Transverse colon (tissue), 4 donors: ENCODE results near the gene PPP1CA. TPM values are rescaled to one million over a fixed set of nuclear protein-coding genes. Genes with fewer than 3 reads are reported as not detected.

ENCODE experiments used
- DNase-seq: peaks from one replicate; pipeline ENCODE4 v3.0.0-alpha.2; 2019
- H3K27ac ChIP-seq, 4 donors: fragments of 200-600 bp; sonication (generic); 2 replicates each; pipeline ENCODE4 v1.5.1; 2016 to 2018; ENCODE audit warnings: inconsistent platforms in 4 of 4
- H3K27me3 ChIP-seq: fragments of 200-600 bp; sonication (generic); 2 replicates; pipeline ENCODE4 v1.5.1; 2017; ENCODE audit warnings: inconsistent platforms
- H3K36me3 ChIP-seq, 4 donors: fragments of 200-600 bp; sonication (generic); 2 replicates each; pipeline ENCODE4 v1.5.1; 2017 to 2019; ENCODE audit warnings: inconsistent platforms in 4 of 4
- H3K4me1 ChIP-seq, 4 donors: fragments of 200-600 bp; sonication (generic); 2 replicates each; pipeline ENCODE4 v1.5.1; 2017 to 2020; ENCODE audit warnings: inconsistent platforms in 4 of 4
- H3K4me3 ChIP-seq, 4 donors: fragments of 200-600 bp; sonication (generic); 1 replicate in 1 of 4; 2 replicates in 3 of 4; pipeline versions ENCODE4 v1.5.1 to v1.6.1; 2017 to 2019; ENCODE audit warnings: inconsistent platforms in 4 of 4
- H3K9me3 ChIP-seq, 2 donors: fragments of 200-600 bp; sonication (generic); 2 replicates each; pipeline ENCODE4 v1.5.1; 2017 to 2019; ENCODE audit warnings: inconsistent platforms in 2 of 2
- CTCF ChIP-seq, 5 experiments: fragments of 200-600 bp in 3 of 5; fragments of 450-650 bp in 2 of 5; sonication (generic) in 3 of 5; IDR thresholded peaks; 1 replicate in 2 of 5; 2 replicates in 3 of 5; pipeline ENCODE4 v1.5.1; 2016 to 2017; ENCODE audit warnings: antibody characterized with exemption in 5 of 5, inconsistent platforms in 3 of 5, mild to moderate bottlenecking in 2 of 5, moderate library complexity in 1 of 5
- EP300 ChIP-seq: sonication (generic); formaldehyde crosslinking; IDR thresholded peaks from one replicate; pipeline ENCODE4 v1.6.1; 2017; ENCODE audit warnings: antibody characterized with exemption, low read depth
- POLR2A ChIP-seq: fragments of 450-650 bp; IDR thresholded peaks from one replicate; pipeline ENCODE4 v1.6.1; 2016; ENCODE audit warnings: antibody characterized with exemption, mild to moderate bottlenecking, moderate library complexity
- POLR2AphosphoS5 ChIP-seq, 3 donors: sonication (generic); formaldehyde crosslinking; IDR thresholded peaks; one replicate each; pipeline ENCODE4 v1.6.1; 2016; ENCODE audit warnings: antibody characterized with exemption in 3 of 3
- WGBS, 2 donors: methylation state at CpG; one replicate each; pipeline ENCODE4 v1.1.5; 2018; ENCODE audit warnings: low coverage in 1 of 2; 5-methylcytosine and 5-hydroxymethylcytosine counted together
- in situ Hi-C, 4 donors: fragments of 200-750 bp; cut with MboI; loops; one replicate each; pipeline versions ENCODE4 v1.15.0 to v1.15.1; 2017; ENCODE audit warnings: low sequenced_read_pairs in 3 of 4, low pct_ligation_motif_present in 1 of 4, low pct_unique_long_range_greater_than_20kb in 1 of 4
- intact Hi-C: fragments of 100-400 bp; cut with DNase I; formaldehyde crosslinking; loops from one replicate; pipeline ENCODE4 v1.15.1; 2023; ENCODE audit warnings: low total_unique reads
- total RNA-seq, 4 donors: library from RNA; depleted of rRNA; stranded (reverse); fragments of >200 nt; gene quantifications; one replicate each; pipeline ENCODE4 v1.1.0, GENCODE V29; 2016

PPP1CA gene
- 100 to 1,000 TPM in 3 of 4 donors, 10 to 100 TPM in 1; 83.0 to 251 (median 163) TPM for total RNA-seq

- H3K4me3 ChIP-seq, result peak within 1 kb of the TSS; percentile 64 to 98 (median 92)
- TF ChIP-seq EP300, result no peak
- TF ChIP-seq CTCF (IDR thresholded peaks at IDR 0.05), result peak in 4 of 5 experiments; percentile 2 to 66 (median 42)
- TF ChIP-seq POLR2A, result peak; percentile 79
- TF ChIP-seq POLR2AphosphoS5 (IDR thresholded peaks at IDR 0.05), result peak; percentile 83 to 92 (median 89)
- intact Hi-C loops, result loop anchor here (1.0 to 5.0 kb wide), 2 partner anchors 81 to 105 kb away; partner anchors contain the start of gene AIP
- peaks cover 20 to 38% (median 30%) of the 10 kb centered on the region in 4 donors for H3K4me1 ChIP-seq
- no peaks in the 10 kb centered on the region for H3K27me3 ChIP-seq
- DNase-seq, result peak; percentile 93
- peaks cover 0 to 24% (median 9%) of the 10 kb centered on the region in 4 donors for H3K36me3 ChIP-seq
- WGBS, 2 donors, result 1% methylated on average over 22 of the region's 73 CpGs; no CpG with 5 or more reads in 1 of the 2 donors
- peak within 1 kb of the TSS; percentile 90 to 98 (median 93) for H3K27ac ChIP-seq
- in situ Hi-C loops, result no loop called here
- H3K9me3 ChIP-seq, result no peaks in the 10 kb centered on the region
Observed at GRCh38 chr11:67401495-67402191, at the start of gene PPP1CA. PPP1CA (minus strand) TSS chr11:67401858; CDS start chr11:67401782, 76 bp downstream.

- TF ChIP-seq EP300 (no peak), POLR2A (no peak), POLR2AphosphoS5 (IDR thresholded peaks at IDR 0.05) (no peak), CTCF (IDR thresholded peaks at IDR 0.05) (no peak)
- in situ Hi-C loops, result no loop called here
- Histone ChIP-seq H3K4me1 (no peaks in the 10 kb centered on the region), H3K27ac (no peak overlapping the region), H3K4me3 (no peak overlapping the region), H3K27me3 (no peaks in the 10 kb centered on the region), H3K36me3 (no peaks in the 10 kb centered on the region), H3K9me3 (no peaks in the 10 kb centered on the region)
- 87 to 100% methylated on average over 6 to 25 of the region's 25 CpGs for WGBS, 2 donors
- intact Hi-C loops, result no loop called here
- no peak for DNase-seq
Observed at GRCh38 chr11:67450796-67451657, 49.4 kb upstream of the PPP1CA start.

- no peak for TF ChIP-seq CTCF (IDR thresholded peaks at IDR 0.05)
- no peak for TF ChIP-seq POLR2A
- TF ChIP-seq POLR2AphosphoS5 (IDR thresholded peaks at IDR 0.05), result no peak
- TF ChIP-seq EP300, result no peak
- no peak overlapping the region for H3K4me3 ChIP-seq
- H3K9me3 ChIP-seq, result no peaks in the 10 kb centered on the region
- H3K4me1 ChIP-seq, result peaks cover 0 to 11% (median 8%) of the 10 kb centered on the region in 4 donors
- 55% methylated on average over 9 of the region's 9 CpGs; no CpG with 5 or more reads in 1 of the 2 donors for WGBS, 2 donors
- no peaks in the 10 kb centered on the region for H3K36me3 ChIP-seq
- in situ Hi-C loops, result no loop called here
- peak overlapping the region in 1 of 4 donors; percentile 46 for H3K27ac ChIP-seq
- no peak for DNase-seq
- intact Hi-C loops, result no loop called here
- H3K27me3 ChIP-seq, result no peaks in the 10 kb centered on the region
Observed at GRCh38 chr11:67449116-67449844, 47.6 kb upstream of the PPP1CA start.
